Spleen (tissue), 11 donors: ENCODE measurements around the gene RAB22A. TPM values are rescaled to one million over a fixed set of nuclear protein-coding genes. Genes with fewer than 3 reads are reported as not detected.

Source experiments
- DNase-seq: peaks from one replicate; pipeline ENCODE4 v3.0.0-alpha.2; 2020
- H3K27ac ChIP-seq, 8 donors: fragments of 200-600 bp; sonication (generic) in 7 of 8; 1 replicate in 4 of 8; 2 replicates in 4 of 8; pipeline versions ENCODE4 v1.5.0 to v1.8.0; 2016 to 2021; ENCODE audit warnings: inconsistent platforms in 4 of 8, mild to moderate bottlenecking in 4 of 8, moderate library complexity in 1 of 8
- H3K27me3 ChIP-seq, 7 donors: fragments of 200-600 bp; sonication (generic) in 6 of 7; replicated peaks in 1 of 7; 1 replicate in 4 of 7; 2 replicates in 3 of 7; pipeline versions ENCODE4 v1.5.0 to v1.8.0; 2016 to 2021; ENCODE audit warnings: inconsistent platforms in 3 of 7, mild to moderate bottlenecking in 1 of 7
- H3K36me3 ChIP-seq, 6 donors: fragments of 200-600 bp; sonication (generic) in 5 of 6; 1 replicate in 4 of 6; 2 replicates in 2 of 6; pipeline versions ENCODE4 v1.5.0 to v1.8.0; 2016 to 2021; ENCODE audit warnings: inconsistent platforms in 2 of 6
- H3K4me1 ChIP-seq, 6 donors: fragments of 200-600 bp; sonication (generic) in 5 of 6; 1 replicate in 3 of 6; 2 replicates in 3 of 6; pipeline versions ENCODE4 v1.5.0 to v1.8.0; 2016 to 2021; ENCODE audit warnings: inconsistent platforms in 3 of 6
- H3K4me3 ChIP-seq, 8 donors: fragments of 200-600 bp; sonication (generic) in 7 of 8; 1 replicate in 4 of 8; 2 replicates in 4 of 8; pipeline versions ENCODE4 v1.5.0 to v1.8.0; 2016 to 2021; ENCODE audit warnings: inconsistent platforms in 4 of 8, mild to moderate bottlenecking in 4 of 8, moderate library complexity in 2 of 8
- H3K9me3 ChIP-seq, 8 donors: fragments of 200-600 bp; sonication (generic) in 7 of 8; 1 replicate in 4 of 8; 2 replicates in 4 of 8; pipeline versions ENCODE4 v1.5.0 to v1.8.0; 2016 to 2021; ENCODE audit warnings: inconsistent platforms in 4 of 8
- CTCF ChIP-seq, 11 experiments: fragments of 200-600 bp in 7 of 11; fragments of 450-650 bp in 4 of 11; sonication (generic) in 4 of 11; IDR thresholded peaks in 8 of 11; conservative IDR thresholded peaks in 3 of 11; 1 replicate in 7 of 11; 2 replicates in 4 of 11; pipeline versions ENCODE4 v1.4.0 to v1.8.0; 2016 to 2021; ENCODE audit warnings: antibody characterized with exemption in 11 of 11, inconsistent platforms in 4 of 11, mild to moderate bottlenecking in 1 of 11
- POLR2A ChIP-seq, 3 donors: fragments of 450-650 bp; IDR thresholded peaks; one replicate each; pipeline ENCODE4 v1.5.1; 2017; ENCODE audit warnings: antibody characterized with exemption in 3 of 3, mild to moderate bottlenecking in 1 of 3
- POLR2AphosphoS5 ChIP-seq, 3 donors: sonication (generic); formaldehyde crosslinking; IDR thresholded peaks; one replicate each; pipeline ENCODE4 v1.5.1; 2017; ENCODE audit warnings: antibody characterized with exemption in 3 of 3
- WGBS, 5 donors: extraction: QIAGEN DNeasy Blood & Tissue Kit in 3 of 5; methylation state at CpG; one replicate each; pipeline versions ENCODE4 v1.1.5 to v1.1.7; 2013 to 2018; 5-methylcytosine and 5-hydroxymethylcytosine counted together
- intact Hi-C: fragments of 100-400 bp; cut with DNase I; formaldehyde crosslinking; loops from one replicate; pipeline ENCODE4 v1.15.0; 2023; ENCODE audit warnings: low total_unique reads
- polyA plus RNA-seq, 3 donors: library from polyadenylated mRNA; stranded (reverse); fragments of 200-250 nt; gene quantifications; one replicate each; pipeline ENCODE4 v1.2.1, GENCODE V29; 2013
- total RNA-seq, 7 donors: library from RNA; depleted of rRNA in 3 of 7; stranded (reverse); fragments of >200 nt in 3 of 7; fragmentation: NEBNext Ultra II Directional in 4 of 7; extraction: Animal tissue kit (Norgen Biotek cat#: 25700) in 4 of 7; gene quantifications; one replicate each; pipeline versions ENCODE4 v1.1.0 to v1.2.1, GENCODE V29; 2016 to 2021
- donor health status: healthy with polysubstance abuse.
- donor health status: DM: no; HTN: no; CAD: no; lungs with moderate emphysema.
- donor health status: DM: no; HTN: no; CAD: no.
- donor health status: Bipolar disorder and iron deficiency.
- donor health status: healthy.
- donor health status: DM: no; HTN: no; CAD: no.
- donor health status: DM: yes; HTN: yes; CAD: no.

RAB22A gene
- total and polyA plus RNA-seq, 10 donors: 4.2 to 22.6 (median 17.5) TPM

- peaks cover 0 to 9% (median 4%) of the 10 kb centered on the region in 6 donors for H3K4me1 ChIP-seq
- no peak overlapping the region for H3K4me3 ChIP-seq
- 88 to 92% (median 88%) methylated on average over 9 of the region's 9 CpGs for WGBS, 5 donors
- H3K9me3 ChIP-seq: peaks cover 0 to 11% (median 5%) of the 10 kb centered on the region in 8 donors
- DNase-seq: no peak
- intact Hi-C loops: no loop called here
- H3K27me3 ChIP-seq: no peaks in the 10 kb centered on the region
- no peak overlapping the region for H3K27ac ChIP-seq
- TF ChIP-seq POLR2A (IDR thresholded peaks at IDR 0.05): no peak
- no peak for TF ChIP-seq POLR2AphosphoS5 (IDR thresholded peaks at IDR 0.05)
- no peak for TF ChIP-seq CTCF (IDR thresholded peaks at IDR 0.05 in 8 of 11, conservative IDR thresholded peaks at IDR 0.05 in 3 of 11)
- H3K36me3 ChIP-seq: peaks cover 0 to 61% (median 19%) of the 10 kb centered on the region in 6 donors
Observed at GRCh38 chr20:58271606-58272351, 37.7 kb upstream of the RAB22A start.

DNA sequence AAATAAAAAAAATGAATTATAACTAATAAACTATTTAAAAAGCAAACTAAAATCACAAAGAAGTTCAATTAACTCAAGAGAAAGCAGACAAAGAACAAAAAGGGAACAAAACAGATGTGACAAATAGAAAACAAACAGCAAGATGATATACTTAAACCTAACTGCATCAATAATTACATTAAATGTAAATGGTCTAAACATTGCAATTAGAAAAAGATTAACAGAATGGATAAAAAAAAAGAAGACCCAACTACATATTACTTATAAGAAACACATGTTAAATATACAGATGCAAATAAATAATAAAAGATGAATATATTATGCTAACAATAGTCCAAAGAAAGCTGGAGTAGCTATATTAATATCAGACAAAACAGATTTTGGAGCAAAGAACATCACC is 35.1 kb upstream of the RAB22A start:
- no peak for TF ChIP-seq CTCF (IDR thresholded peaks at IDR 0.05 in 8 of 11, conservative IDR thresholded peaks at IDR 0.05 in 3 of 11)
- H3K27me3 ChIP-seq: no peaks in the 10 kb centered on the region
- intact Hi-C loops: no loop called here

DNA sequence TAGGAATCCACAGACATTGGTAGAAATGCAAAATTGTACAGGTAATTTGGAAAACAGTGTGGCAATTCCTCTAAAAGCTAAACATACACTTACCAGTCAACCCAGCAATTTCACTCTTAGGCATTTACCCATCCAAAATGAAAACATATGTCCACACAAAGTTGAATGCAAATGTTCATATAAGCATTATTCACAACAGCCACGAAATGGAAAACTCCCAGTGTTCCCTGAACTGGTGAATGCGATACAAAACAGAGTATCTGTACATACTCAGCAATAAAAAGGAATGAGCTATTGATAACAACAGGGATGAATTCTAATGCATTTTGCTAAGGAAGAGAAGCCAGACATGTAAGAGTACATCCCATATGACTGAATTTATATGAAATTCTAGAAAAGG is 32.4 kb upstream of the RAB22A start:
- H3K9me3 ChIP-seq: peaks cover 0 to 11% (median 5%) of the 10 kb centered on the region in 8 donors

More for the DNA sequence above, 35.1 kb upstream of the RAB22A start:
- H3K4me1 ChIP-seq: no peaks in the 10 kb centered on the region
- H3K27ac ChIP-seq: no peak overlapping the region
- no peak for DNase-seq
- H3K4me3 ChIP-seq: no peak overlapping the region
- H3K36me3 ChIP-seq: peaks cover 0 to 48% (median 8%) of the 10 kb centered on the region in 6 donors
- peaks cover 0 to 11% (median 5%) of the 10 kb centered on the region in 8 donors for H3K9me3 ChIP-seq

More for the DNA sequence above, 32.4 kb upstream of the RAB22A start:
- no peak for DNase-seq
- H3K4me1 ChIP-seq: no peaks in the 10 kb centered on the region
- peaks cover 0 to 22% (median under 1%) of the 10 kb centered on the region in 6 donors for H3K36me3 ChIP-seq
- H3K27ac ChIP-seq: no peak overlapping the region
- 89 to 99% (median 96%) methylated on average over 2 of the region's 2 CpGs for WGBS, 5 donors
- no peak for TF ChIP-seq POLR2AphosphoS5 (IDR thresholded peaks at IDR 0.05)
- no peak for TF ChIP-seq POLR2A (IDR thresholded peaks at IDR 0.05)
- TF ChIP-seq CTCF (IDR thresholded peaks at IDR 0.05 in 8 of 11, conservative IDR thresholded peaks at IDR 0.05 in 3 of 11): no peak
- intact Hi-C loops: no loop called here
- no peaks in the 10 kb centered on the region for H3K27me3 ChIP-seq
- no peak overlapping the region for H3K4me3 ChIP-seq
